HepG2 (cell line): ENCODE measurements around the gene RASA2. TPM values are rescaled to one million over a fixed set of nuclear protein-coding genes. Genes with fewer than 3 reads are reported as not detected.

ENCODE experiments used
- ATAC-seq: fragments of 200-7000 bp; cut with Tn5 transposase; 3 replicates; pipeline ENCODE4 v1.9.1; 2020; ENCODE audit warnings: mild to moderate bottlenecking, moderate library complexity
- BruUV-seq: library from RNA; stranded (reverse); fragments of 400-500 nt; replicated peaks from 2 replicates; lab custom pipeline; 2021; lab: Mats Ljungman, UMichigan
- CTCF ChIA-PET: fragments of 300-600 bp; formaldehyde crosslinking; extraction: SDS; loops from one replicate; lab custom pipeline; 2021; ENCODE audit warnings: low total read pairs, inconsistent platforms, low intra/inter-chr PET ratio; lab: Yijun Ruan, JAX
- POLR2A ChIA-PET: fragments of 350-600 bp; sonication (Branson Sonifier 250); formaldehyde crosslinking; loops from one replicate; lab custom pipeline; 2020; ENCODE audit warnings: antibody characterized with exemption, inconsistent platforms; lab: Yijun Ruan, JAX
- DNase-seq: peaks from one replicate; pipeline ENCODE4 v3.0.0-alpha.2; 2015; ENCODE audit warnings: low spot score
- FAIRE-seq: peaks from 3 replicates; lab custom pipeline; 2011; peaks lifted over from hg19 to GRCh38; lab: Jason Lieb, UNC
- H2AFZ ChIP-seq: one replicate; pipeline ENCODE4 v1.6.1; 2011; ENCODE audit warnings: low read length, inconsistent platforms
- H3K27ac ChIP-seq: fragments of 300-600 bp; 3 replicates; pipeline ENCODE4 v1.8.0; 2011; ENCODE audit warnings: mixed run types, mild to moderate bottlenecking, mixed read lengths, low read length, inconsistent platforms; ENCODE audit not compliant: insufficient read depth; ENCODE audit errors: extremely low read length
- H3K27me3 ChIP-seq, 2 experiments: fragments of 200-600 bp in 1 of 2; 2 replicates in 1 of 2; 3 replicates in 1 of 2; pipeline versions ENCODE4 v1.6.0 to v1.8.0; 2011; ENCODE audit warnings: low read length in 2 of 2, mild to moderate bottlenecking in 2 of 2, moderate library complexity in 2 of 2, inconsistent platforms in 1 of 2; ENCODE audit not compliant: insufficient read depth in 2 of 2, control insufficient read depth in 1 of 2
- H3K36me3 ChIP-seq, 2 experiments: fragments of 200-600 bp in 1 of 2; replicated peaks in 1 of 2; 2 replicates in 1 of 2; 3 replicates in 1 of 2; pipeline versions ENCODE4 v1.5.1 to v1.8.0; 2011; ENCODE audit warnings: low read length in 2 of 2, inconsistent platforms in 1 of 2; ENCODE audit not compliant: insufficient read depth in 2 of 2, control insufficient read depth in 1 of 2
- H3K4me1 ChIP-seq: 2 replicates; pipeline ENCODE4 v1.5.1; 2012; ENCODE audit warnings: low read length, inconsistent platforms; ENCODE audit not compliant: insufficient read depth
- H3K4me2 ChIP-seq: 2 replicates; pipeline ENCODE4 v1.6.0; 2011; ENCODE audit warnings: low read depth, low read length, inconsistent platforms
- H3K4me3 ChIP-seq, 3 experiments: fragments of 200-600 bp in 1 of 3; sonication (generic), shearing (Covaris generic) in 1 of 3; replicated peaks in 1 of 3; 2 replicates each; pipeline ENCODE4 v1.5.1; 2011 to 2016; ENCODE audit warnings: low read length in 3 of 3, inconsistent platforms in 2 of 3, low read depth in 2 of 3, mild to moderate bottlenecking in 2 of 3, control low read depth in 1 of 3, mixed read lengths in 1 of 3; ENCODE audit not compliant: insufficient read depth in 1 of 3
- H3K79me2 ChIP-seq: one replicate; pipeline ENCODE4 v1.6.1; 2011; ENCODE audit warnings: low read length, inconsistent platforms; ENCODE audit not compliant: insufficient read depth
- H3K9ac ChIP-seq: 2 replicates; pipeline ENCODE4 v1.6.0; 2011; ENCODE audit warnings: mild to moderate bottlenecking, low read depth, low read length, inconsistent platforms; ENCODE audit not compliant: insufficient read depth
- H3K9me3 ChIP-seq: 2 replicates; pipeline ENCODE4 v1.5.1; 2012; ENCODE audit warnings: mild to moderate bottlenecking, low read length
- H4K20me1 ChIP-seq: 2 replicates; pipeline ENCODE4 v1.6.0; 2011; ENCODE audit warnings: inconsistent platforms, mild to moderate bottlenecking, low read length, moderate library complexity; ENCODE audit not compliant: insufficient read depth
- GABPA ChIP-seq, 2 experiments: IDR thresholded peaks; 2 replicates each; pipeline ENCODE4 v1.6.1; 2011 to 2016; ENCODE audit warnings: low read depth in 2 of 2, low read length in 1 of 2, missing biosample characterization in 1 of 2, missing genetic modification characterization in 1 of 2
- PAWR ChIP-seq: sonication (generic); formaldehyde crosslinking; IDR thresholded peaks from 2 replicates; pipeline ENCODE4 v1.4.0; 2020; ENCODE audit warnings: missing genetic modification reagents, mild to moderate bottlenecking, borderline replicate concordance
- RAD21 ChIP-seq: fragments of 450-650 bp; formaldehyde crosslinking; IDR thresholded peaks from 2 replicates; pipeline ENCODE4 v1.5.0; 2020; ENCODE audit warnings: mild to moderate bottlenecking
- REPIN1 ChIP-seq: sonication (generic); formaldehyde crosslinking; IDR thresholded peaks from 2 replicates; pipeline ENCODE4 v1.8.0; 2022; ENCODE audit warnings: missing genetic modification reagents, low read depth, mild to moderate bottlenecking, borderline replicate concordance
- SRY ChIP-seq: sonication (generic); formaldehyde crosslinking; IDR thresholded peaks from 2 replicates; pipeline ENCODE4 v1.8.0; 2022; ENCODE audit warnings: mild to moderate bottlenecking, missing genetic modification reagents
- TCF12 ChIP-seq, 2 experiments: fragments of 450-650 bp in 1 of 2; sonication (generic) in 1 of 2; formaldehyde crosslinking in 1 of 2; IDR thresholded peaks; 2 replicates each; pipeline versions ENCODE4 v1.6.1 to v1.8.0; 2017 to 2022; ENCODE audit warnings: antibody characterized with exemption in 1 of 2, mild to moderate bottlenecking in 1 of 2, missing genetic modification reagents in 1 of 2, moderate library complexity in 1 of 2
- XRCC5 ChIP-seq: fragments of 200-400 bp; formaldehyde crosslinking; optimal IDR thresholded peaks from 2 replicates; pipeline ENCODE3; 2017; ENCODE audit warnings: mild to moderate bottlenecking, low read length
- ZNF225 ChIP-seq: sonication (generic); formaldehyde crosslinking; IDR thresholded peaks from 2 replicates; pipeline ENCODE4 v1.4.0; 2020; ENCODE audit warnings: mild to moderate bottlenecking, missing genetic modification reagents
- ZNF263 ChIP-seq: sonication (generic); formaldehyde crosslinking; IDR thresholded peaks from 2 replicates; pipeline ENCODE4 v1.4.0; 2020; ENCODE audit warnings: missing genetic modification reagents
- ZNF317 ChIP-seq: sonication (generic); formaldehyde crosslinking; IDR thresholded peaks from 2 replicates; pipeline ENCODE4 v1.5.0; 2020; ENCODE audit warnings: mild to moderate bottlenecking, missing genetic modification reagents
- ZNF382 ChIP-seq: sonication (generic); formaldehyde crosslinking; IDR thresholded peaks from 2 replicates; pipeline ENCODE4 v1.5.0; 2020; ENCODE audit warnings: missing genetic modification reagents, mild to moderate bottlenecking, borderline replicate concordance
- ZNF546 ChIP-seq: sonication (generic); formaldehyde crosslinking; conservative IDR thresholded peaks from 2 replicates; pipeline ENCODE4 v1.8.1; 2023; ENCODE audit warnings: mild to moderate bottlenecking, missing genetic modification reagents
- WGBS: methylation state at CpG from one replicate; pipeline ENCODE4 v1.1.6; 2017; ENCODE audit warnings: low lambda C conversion rate; 5-methylcytosine and 5-hydroxymethylcytosine counted together
- in situ Hi-C: cut with HindIII; loops from 2 replicates; pipeline ENCODE4 v1.10.0; 2017; ENCODE audit warnings: low pct_unique_long_range_greater_than_20kb; ENCODE audit not compliant: extremely low pct_ligation_motif_present
- intact Hi-C: fragments of 100-400 bp; cut with micrococcal nuclease; formaldehyde crosslinking; loops from one replicate; pipeline ENCODE4 v1.10.0; 2022; ENCODE audit not compliant: unreplicated experiment
- polyA plus RNA-seq, 8 experiments: library from polyadenylated mRNA; depleted of rRNA in 3 of 8; stranded (reverse) in 7 of 8; unstranded in 1 of 8; fragments of >200 nt; fragmentation: Illumina TruSeq in 4 of 8; extraction: Trizol in 4 of 8; gene quantifications; 2 replicates each; pipeline versions ENCODE4 v1.2.1 to v1.2.3, GENCODE V29; 2011 to 2016; ENCODE audit warnings: low read depth in 4 of 8, missing spikeins in 1 of 8, mixed read lengths in 1 of 8; ENCODE audit not compliant: insufficient read depth in 1 of 8
- total RNA-seq, 5 experiments: library from RNA; depleted of rRNA; stranded (reverse); fragments of >200 nt; fragmentation: Illumina TruSeq; extraction: Trizol; gene quantifications; 2 replicates each; pipeline ENCODE4 v1.2.3, GENCODE V29; 2016; ENCODE audit warnings: low read depth in 1 of 5
- TF ChIP-seq, protein P1 (sequence below): sonication (generic); formaldehyde crosslinking; IDR thresholded peaks from 2 replicates; pipeline ENCODE4 v1.8.1; 2023; ENCODE audit warnings: mild to moderate bottlenecking, missing genetic modification reagents
- TF ChIP-seq, protein P2 (sequence below): sonication (generic); formaldehyde crosslinking; IDR thresholded peaks from 2 replicates; pipeline ENCODE4 v1.5.1; 2020; ENCODE audit warnings: mild to moderate bottlenecking, missing genetic modification reagents, moderate library complexity
- TF ChIP-seq, protein P3 (sequence below): fragments of 450-650 bp; IDR thresholded peaks from 2 replicates; pipeline ENCODE4 v1.6.1; 2017; ENCODE audit warnings: mild to moderate bottlenecking

Gene RASA2
- total and polyA plus RNA-seq, 2 of the 13 experiments (the other 11 are each of a cell fraction or from before 2014, with no cell fraction given) = 5.4 to 8.5 TPM

DNA sequence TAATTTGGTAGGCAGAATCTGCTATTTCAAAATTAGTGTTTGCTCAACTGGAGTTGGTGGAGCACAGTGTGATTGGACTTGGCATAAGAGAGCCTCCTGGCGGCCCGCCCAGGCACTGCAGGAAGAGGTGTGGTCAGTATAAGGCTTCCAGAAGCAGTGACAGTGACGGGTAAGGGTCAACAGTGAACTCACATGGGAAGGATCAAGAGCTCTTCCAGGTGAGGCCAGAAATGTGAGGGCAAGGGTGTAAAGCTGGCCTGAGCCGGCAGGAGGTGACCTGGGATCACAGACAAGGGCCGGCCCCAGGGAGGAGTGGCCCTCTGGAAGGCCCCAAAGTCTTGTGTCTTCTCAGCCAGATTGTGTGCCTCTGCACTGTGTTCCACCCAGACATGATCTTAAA, 158.1 kb downstream of the RASA2 start:
- DNase-seq (peak; percentile 67), ATAC-seq (peak; percentile 77), FAIRE-seq (peak; percentile 34)
- Histone ChIP-seq H3K27me3 (no peaks in the 10 kb centered on the region), H3K36me3 (no peaks in the 10 kb centered on the region), H3K9me3 (no peaks in the 10 kb centered on the region), H3K27ac (no peak overlapping the region), H4K20me1 (no peaks in the 10 kb centered on the region), H3K79me2 (no peaks in the 10 kb centered on the region), H3K4me2 (peak overlapping the region; percentile 11; the same call in 1 of the 2 replicates), H3K4me3 (no peak overlapping the region), H3K9ac (no peak overlapping the region), H2AFZ (no peak overlapping the region), H3K4me1 (peaks cover 51% of the 10 kb centered on the region)
- in situ Hi-C loops = no loop called here
- intact Hi-C loops = loop anchor here (5.0 to 10.0 kb wide), 4 partner anchors 68 to 267 kb away; partner anchors contain the start of gene RNF7
- POLR2A ChIA-PET = interaction anchor here (0.9 to 1.0 kb wide), 2 partner anchors 83 to 230 kb away, joined by 3 to 4 read pairs; no protein-coding TSS in a partner anchor
- CTCF ChIA-PET = interaction anchor here (0.6 to 0.7 kb wide), 3 partner anchors 184 to 346 kb away, joined by 3 read pairs; no protein-coding TSS in a partner anchor
- WGBS = 7% methylated on average over 5 of the region's 5 CpGs
- BruUV-seq = no TSS peak
- no peak for TF ChIP-seq SRY (CRISPR knock-in tag)
- TF ChIP-seq ZNF382 (CRISPR knock-in tag) = no peak
- TF ChIP-seq, protein P1, sequence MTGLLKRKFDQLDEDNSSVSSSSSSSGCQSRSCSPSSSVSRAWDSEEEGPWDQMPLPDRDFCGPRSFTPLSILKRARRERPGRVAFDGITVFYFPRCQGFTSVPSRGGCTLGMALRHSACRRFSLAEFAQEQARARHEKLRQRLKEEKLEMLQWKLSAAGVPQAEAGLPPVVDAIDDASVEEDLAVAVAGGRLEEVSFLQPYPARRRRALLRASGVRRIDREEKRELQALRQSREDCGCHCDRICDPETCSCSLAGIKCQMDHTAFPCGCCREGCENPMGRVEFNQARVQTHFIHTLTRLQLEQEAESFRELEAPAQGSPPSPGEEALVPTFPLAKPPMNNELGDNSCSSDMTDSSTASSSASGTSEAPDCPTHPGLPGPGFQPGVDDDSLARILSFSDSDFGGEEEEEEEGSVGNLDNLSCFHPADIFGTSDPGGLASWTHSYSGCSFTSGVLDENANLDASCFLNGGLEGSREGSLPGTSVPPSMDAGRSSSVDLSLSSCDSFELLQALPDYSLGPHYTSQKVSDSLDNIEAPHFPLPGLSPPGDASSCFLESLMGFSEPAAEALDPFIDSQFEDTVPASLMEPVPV = no peak
- 0 out of 2 replicates have a peak, but pooled peaks have one; percentile 25 for TF ChIP-seq ZNF263
- no peak for TF ChIP-seq TCF12 (IDR thresholded peaks at IDR 0.05)
- no peak for TF ChIP-seq TCF12 (CRISPR knock-in tag; IDR thresholded peaks at IDR 0.05)
- TF ChIP-seq, protein P2, sequence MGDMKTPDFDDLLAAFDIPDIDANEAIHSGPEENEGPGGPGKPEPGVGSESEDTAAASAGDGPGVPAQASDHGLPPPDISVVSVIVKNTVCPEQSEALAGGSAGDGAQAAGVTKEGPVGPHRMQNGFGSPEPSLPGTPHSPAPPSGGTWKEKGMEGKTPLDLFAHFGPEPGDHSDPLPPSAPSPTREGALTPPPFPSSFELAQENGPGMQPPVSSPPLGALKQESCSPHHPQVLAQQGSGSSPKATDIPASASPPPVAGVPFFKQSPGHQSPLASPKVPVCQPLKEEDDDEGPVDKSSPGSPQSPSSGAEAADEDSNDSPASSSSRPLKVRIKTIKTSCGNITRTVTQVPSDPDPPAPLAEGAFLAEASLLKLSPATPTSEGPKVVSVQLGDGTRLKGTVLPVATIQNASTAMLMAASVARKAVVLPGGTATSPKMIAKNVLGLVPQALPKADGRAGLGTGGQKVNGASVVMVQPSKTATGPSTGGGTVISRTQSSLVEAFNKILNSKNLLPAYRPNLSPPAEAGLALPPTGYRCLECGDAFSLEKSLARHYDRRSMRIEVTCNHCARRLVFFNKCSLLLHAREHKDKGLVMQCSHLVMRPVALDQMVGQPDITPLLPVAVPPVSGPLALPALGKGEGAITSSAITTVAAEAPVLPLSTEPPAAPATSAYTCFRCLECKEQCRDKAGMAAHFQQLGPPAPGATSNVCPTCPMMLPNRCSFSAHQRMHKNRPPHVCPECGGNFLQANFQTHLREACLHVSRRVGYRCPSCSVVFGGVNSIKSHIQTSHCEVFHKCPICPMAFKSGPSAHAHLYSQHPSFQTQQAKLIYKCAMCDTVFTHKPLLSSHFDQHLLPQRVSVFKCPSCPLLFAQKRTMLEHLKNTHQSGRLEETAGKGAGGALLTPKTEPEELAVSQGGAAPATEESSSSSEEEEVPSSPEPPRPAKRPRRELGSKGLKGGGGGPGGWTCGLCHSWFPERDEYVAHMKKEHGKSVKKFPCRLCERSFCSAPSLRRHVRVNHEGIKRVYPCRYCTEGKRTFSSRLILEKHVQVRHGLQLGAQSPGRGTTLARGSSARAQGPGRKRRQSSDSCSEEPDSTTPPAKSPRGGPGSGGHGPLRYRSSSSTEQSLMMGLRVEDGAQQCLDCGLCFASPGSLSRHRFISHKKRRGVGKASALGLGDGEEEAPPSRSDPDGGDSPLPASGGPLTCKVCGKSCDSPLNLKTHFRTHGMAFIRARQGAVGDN = 0 out of 2 replicates have a peak, but pooled peaks have one; percentile 12
- no peak for TF ChIP-seq PAWR (CRISPR knock-in tag)
- TF ChIP-seq ZNF225 (CRISPR knock-in tag) = no peak
- TF ChIP-seq, protein P3, sequence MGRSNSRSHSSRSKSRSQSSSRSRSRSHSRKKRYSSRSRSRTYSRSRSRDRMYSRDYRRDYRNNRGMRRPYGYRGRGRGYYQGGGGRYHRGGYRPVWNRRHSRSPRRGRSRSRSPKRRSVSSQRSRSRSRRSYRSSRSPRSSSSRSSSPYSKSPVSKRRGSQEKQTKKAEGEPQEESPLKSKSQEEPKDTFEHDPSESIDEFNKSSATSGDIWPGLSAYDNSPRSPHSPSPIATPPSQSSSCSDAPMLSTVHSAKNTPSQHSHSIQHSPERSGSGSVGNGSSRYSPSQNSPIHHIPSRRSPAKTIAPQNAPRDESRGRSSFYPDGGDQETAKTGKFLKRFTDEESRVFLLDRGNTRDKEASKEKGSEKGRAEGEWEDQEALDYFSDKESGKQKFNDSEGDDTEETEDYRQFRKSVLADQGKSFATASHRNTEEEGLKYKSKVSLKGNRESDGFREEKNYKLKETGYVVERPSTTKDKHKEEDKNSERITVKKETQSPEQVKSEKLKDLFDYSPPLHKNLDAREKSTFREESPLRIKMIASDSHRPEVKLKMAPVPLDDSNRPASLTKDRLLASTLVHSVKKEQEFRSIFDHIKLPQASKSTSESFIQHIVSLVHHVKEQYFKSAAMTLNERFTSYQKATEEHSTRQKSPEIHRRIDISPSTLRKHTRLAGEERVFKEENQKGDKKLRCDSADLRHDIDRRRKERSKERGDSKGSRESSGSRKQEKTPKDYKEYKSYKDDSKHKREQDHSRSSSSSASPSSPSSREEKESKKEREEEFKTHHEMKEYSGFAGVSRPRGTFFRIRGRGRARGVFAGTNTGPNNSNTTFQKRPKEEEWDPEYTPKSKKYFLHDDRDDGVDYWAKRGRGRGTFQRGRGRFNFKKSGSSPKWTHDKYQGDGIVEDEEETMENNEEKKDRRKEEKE = no peak
- TF ChIP-seq XRCC5 = peak; percentile 49
- peak; percentile 75 for TF ChIP-seq RAD21 (CRISPR knock-in tag)
- no peak for TF ChIP-seq ZNF546 (CRISPR knock-in tag)
- TF ChIP-seq ZNF317 (CRISPR knock-in tag) = no peak
- 0 out of 2 replicates have a peak, but pooled peaks have one; percentile 32 for TF ChIP-seq REPIN1 (CRISPR knock-in tag)
- no peak for TF ChIP-seq GABPA (IDR thresholded peaks at IDR 0.05; ENCODE audit: low read depth, low read length)
- peak; percentile 38; the same call in 1 of the 2 replicates for TF ChIP-seq GABPA (CRISPR knock-in tag; IDR thresholded peaks at IDR 0.05; ENCODE audit: low read depth)
